Epithelial cell of esophagus (primary cell): ENCODE measurements around the gene FGD6.

Source experiments
- DNase-seq: peaks from one replicate; pipeline ENCODE4 v3.0.0; 2010; ENCODE audit warnings: low read depth
- H3K4me3 ChIP-seq: 2 replicates; pipeline ENCODE4 v1.5.1; 2011; ENCODE audit warnings: mild to moderate bottlenecking, low read length, control low read depth
- TF ChIP-seq, protein P1 (sequence below): IDR thresholded peaks from 2 replicates; pipeline ENCODE4 v1.5.1; 2011; ENCODE audit warnings: low read depth, mild to moderate bottlenecking, low read length, control low read depth, inconsistent platforms; ENCODE audit not compliant: insufficient read depth; ENCODE audit errors: missing control alignments

FGD6 gene

DNA sequence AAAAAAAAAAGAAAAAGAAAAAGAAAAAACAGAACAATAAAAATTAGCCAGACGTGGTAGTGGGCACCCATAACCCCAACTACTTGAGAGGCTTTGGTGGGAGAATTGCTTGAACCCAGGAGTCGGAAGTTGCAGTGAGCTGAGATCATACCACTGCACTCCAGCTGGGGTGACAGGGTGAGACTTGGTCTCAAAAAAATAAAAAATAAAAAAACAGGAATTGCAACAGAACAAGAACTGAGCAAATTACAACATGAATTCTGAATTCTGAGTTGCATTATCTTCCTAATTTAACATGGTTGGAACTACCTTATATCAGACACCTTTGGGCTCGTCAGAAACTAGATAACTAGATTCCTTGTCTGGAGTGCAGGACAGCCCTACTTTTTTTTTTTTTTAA lies 90.5 kb downstream of the FGD6 start:
- TF ChIP-seq, protein P1, sequence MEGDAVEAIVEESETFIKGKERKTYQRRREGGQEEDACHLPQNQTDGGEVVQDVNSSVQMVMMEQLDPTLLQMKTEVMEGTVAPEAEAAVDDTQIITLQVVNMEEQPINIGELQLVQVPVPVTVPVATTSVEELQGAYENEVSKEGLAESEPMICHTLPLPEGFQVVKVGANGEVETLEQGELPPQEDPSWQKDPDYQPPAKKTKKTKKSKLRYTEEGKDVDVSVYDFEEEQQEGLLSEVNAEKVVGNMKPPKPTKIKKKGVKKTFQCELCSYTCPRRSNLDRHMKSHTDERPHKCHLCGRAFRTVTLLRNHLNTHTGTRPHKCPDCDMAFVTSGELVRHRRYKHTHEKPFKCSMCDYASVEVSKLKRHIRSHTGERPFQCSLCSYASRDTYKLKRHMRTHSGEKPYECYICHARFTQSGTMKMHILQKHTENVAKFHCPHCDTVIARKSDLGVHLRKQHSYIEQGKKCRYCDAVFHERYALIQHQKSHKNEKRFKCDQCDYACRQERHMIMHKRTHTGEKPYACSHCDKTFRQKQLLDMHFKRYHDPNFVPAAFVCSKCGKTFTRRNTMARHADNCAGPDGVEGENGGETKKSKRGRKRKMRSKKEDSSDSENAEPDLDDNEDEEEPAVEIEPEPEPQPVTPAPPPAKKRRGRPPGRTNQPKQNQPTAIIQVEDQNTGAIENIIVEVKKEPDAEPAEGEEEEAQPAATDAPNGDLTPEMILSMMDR = no peak
- DNase-seq = no peak
- no peak overlapping the region for H3K4me3 ChIP-seq

DNA sequence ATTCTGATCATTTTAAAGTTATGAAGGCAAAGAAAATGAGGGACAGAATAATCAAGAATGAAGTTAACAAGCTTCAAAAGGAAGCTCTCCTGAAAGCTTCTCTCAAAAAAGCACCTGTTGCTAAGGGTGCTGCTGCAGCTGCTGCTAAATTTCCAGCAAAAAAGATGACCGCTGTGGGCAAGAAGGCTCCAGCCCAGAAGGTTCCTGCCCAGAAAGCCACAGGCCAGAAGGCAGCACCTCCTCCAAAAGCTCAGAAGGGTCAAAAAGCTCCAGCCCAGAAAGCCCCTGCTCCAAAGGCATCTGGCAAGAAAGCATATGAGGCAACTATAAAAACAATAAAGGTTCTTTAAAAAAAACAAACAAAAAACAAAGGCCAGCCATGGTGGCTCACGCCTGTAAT lies 91.2 kb downstream of the FGD6 start:
- TF ChIP-seq, protein P1 = no peak
- no peak overlapping the region for H3K4me3 ChIP-seq
- no peak for DNase-seq

DNA sequence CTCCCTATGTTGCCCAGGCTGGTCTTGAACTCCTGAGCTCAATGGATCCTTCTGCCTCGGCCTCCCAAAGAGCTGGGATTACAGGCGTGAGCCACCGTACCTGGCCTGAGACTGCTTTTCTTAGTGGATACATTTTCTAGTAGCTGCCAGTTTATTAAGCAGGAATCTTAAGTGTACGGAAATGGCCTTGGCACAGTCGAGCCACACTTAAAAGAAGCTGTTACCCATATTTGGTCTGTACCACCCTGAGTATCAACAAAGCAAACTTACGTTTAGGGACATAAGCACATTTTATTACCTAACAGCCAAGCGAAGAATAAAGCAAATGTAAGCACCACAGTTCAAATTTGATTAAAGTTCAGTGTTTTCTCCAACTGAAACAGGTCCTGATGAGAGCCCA lies 93.2 kb downstream of the FGD6 start:
- TF ChIP-seq, protein P1 = no peak
- H3K4me3 ChIP-seq = no peak overlapping the region
- DNase-seq = no peak

DNA sequence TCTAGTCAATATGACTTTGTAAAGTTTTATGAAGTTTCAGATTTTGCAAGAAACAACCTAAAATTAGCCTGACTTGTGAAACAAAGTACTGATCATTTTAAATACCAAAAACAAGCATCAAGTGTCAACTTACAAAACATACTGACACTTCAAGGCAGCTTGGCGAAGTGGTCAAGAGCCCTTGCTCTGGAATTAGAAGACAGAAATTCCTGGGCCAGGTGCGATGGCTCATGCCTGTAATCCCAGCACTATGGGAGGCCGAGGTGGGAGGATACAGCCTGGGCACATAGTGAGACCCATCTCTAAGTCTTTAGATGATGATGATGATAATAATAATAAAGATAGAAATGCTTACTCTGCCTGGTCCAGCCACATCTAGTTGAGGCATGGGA lies 98.5 kb downstream of the FGD6 start:
- DNase-seq = peak; percentile 51
- H3K4me3 ChIP-seq = no peak overlapping the region
- TF ChIP-seq, protein P1 = no peak

DNA sequence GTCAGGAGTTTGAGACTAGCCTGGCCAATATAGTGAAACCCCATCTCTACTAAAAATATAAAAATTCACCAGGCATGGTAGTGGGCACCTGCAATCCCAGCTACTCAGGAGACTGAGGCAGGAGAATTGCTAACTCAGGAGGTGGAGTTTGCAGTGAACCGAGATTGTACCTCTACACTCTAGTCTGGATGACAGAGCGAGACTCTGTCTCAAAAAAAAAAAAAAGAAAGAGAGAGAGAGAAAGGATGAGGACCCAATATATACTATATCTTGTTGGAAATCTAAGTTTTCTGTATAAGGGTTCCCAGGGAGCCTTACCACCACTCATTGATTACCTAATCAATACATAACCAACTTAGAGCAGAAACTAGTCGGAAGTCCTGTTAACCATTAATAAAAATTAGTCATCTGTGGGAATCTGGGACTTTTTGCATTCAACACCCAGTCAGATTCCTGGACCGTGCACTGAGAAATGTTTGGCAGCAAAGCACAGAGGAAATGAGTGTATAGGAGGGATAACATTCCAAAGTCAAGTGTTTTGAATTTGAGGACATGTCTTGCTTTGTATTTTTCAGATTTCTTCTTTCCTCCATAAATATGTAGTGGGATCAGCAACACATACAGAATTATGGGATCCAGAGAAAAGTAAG lies 99.0 kb downstream of the FGD6 start:
- peak; percentile 94 for DNase-seq
- TF ChIP-seq, protein P1 = no peak

DNA sequence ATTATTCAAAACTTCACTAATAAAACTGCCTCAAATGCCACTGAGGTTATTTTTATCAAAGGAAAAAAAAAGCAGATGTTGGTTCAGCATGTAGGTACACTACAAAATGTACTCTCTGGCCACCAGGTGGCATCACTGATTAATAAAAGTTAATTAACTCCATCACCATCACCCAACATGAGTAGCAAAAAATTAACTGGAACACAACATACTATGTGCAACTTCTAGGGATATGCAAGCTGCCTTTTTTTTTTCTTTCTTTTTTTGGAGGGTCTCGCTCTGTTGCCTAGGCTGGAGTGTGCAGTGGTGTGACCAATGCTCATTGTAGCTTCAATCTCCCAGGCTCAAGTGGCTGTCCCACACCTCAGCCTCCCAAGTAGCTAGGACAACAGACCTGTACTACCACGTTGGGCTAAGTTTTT lies 100.1 kb downstream of the FGD6 start:
- peak overlapping the region; percentile 2 for H3K4me3 ChIP-seq
- TF ChIP-seq, protein P1 = peak; percentile 60
- DNase-seq = no peak

More for the DNA sequence above, 99.0 kb downstream of the FGD6 start:
- no peak overlapping the region for H3K4me3 ChIP-seq

DNA sequence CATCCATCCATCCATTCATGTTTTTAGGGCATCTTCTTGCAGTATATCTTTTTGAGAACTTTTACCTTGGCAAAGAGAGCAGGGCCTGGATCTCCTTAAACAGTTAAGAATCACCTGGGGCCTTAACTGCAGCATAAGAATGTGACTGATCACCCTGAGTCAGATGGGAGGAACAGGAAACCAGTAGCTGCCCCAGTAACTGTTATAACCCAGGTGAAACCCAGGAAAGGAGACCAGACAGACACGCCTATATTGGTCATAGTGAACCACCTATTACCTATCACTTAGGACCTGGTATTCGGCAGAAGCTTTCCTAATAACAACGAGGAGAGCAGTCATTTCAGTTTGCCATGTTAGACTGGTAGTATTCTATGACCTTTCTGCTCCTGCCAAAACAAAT lies 100.5 kb downstream of the FGD6 start:
- peak; percentile 99 for DNase-seq
- TF ChIP-seq, protein P1 = no peak
- peak overlapping the region; percentile 2 for H3K4me3 ChIP-seq
